Epithelial cell of proximal tubule (primary cell): Measurements from ENCODE around the gene SOX12. TPM values are rescaled to one million over a fixed set of nuclear protein-coding genes. Genes with fewer than 3 reads are reported as not detected.
A peak's percentile ranks its signal among the peaks of the same experiment; 100 is the strongest.

ENCODE experiments used
- DNase-seq: peaks from one replicate; pipeline ENCODE4 v3.0.0-alpha.2; 2011; ENCODE audit warnings: low read depth
- H3K4me3 ChIP-seq: 2 replicates; pipeline ENCODE4 v1.5.1; 2011; ENCODE audit warnings: low read depth, mild to moderate bottlenecking, low read length
- total RNA-seq: library from RNA; depleted of rRNA; stranded (reverse); fragments of >200 nt; gene quantifications from 2 replicates; pipeline ENCODE4 v1.2.3, GENCODE V29; 2015
- TF ChIP-seq, protein P1 (sequence below): conservative IDR thresholded peaks from 2 replicates; pipeline ENCODE4 v1.5.1; 2012; ENCODE audit warnings: low read depth, mild to moderate bottlenecking, low read length

SOX12 gene
- total RNA-seq, 1 donor from 2014 or later, result 10.1 TPM

DNA sequence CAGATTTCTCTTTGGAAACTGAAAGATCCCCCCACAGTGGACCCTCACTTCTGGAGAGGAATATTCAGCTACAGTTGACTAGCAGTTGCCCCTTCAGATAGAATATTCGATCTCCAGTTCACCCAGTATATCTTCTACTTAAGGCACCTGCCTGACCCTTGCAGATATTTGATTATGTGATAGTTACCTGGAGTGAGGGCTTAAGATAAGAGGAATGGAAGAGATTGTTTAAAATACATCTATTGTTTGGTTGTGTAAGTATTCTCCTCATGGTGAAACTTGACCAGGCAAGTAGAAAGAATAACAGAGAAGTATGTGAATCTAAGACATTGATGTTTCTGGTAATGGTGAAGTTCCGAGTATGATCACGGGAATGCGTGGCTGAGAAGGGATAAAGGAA, 29.5 kb upstream of the SOX12 start:
- TF ChIP-seq, protein P1, sequence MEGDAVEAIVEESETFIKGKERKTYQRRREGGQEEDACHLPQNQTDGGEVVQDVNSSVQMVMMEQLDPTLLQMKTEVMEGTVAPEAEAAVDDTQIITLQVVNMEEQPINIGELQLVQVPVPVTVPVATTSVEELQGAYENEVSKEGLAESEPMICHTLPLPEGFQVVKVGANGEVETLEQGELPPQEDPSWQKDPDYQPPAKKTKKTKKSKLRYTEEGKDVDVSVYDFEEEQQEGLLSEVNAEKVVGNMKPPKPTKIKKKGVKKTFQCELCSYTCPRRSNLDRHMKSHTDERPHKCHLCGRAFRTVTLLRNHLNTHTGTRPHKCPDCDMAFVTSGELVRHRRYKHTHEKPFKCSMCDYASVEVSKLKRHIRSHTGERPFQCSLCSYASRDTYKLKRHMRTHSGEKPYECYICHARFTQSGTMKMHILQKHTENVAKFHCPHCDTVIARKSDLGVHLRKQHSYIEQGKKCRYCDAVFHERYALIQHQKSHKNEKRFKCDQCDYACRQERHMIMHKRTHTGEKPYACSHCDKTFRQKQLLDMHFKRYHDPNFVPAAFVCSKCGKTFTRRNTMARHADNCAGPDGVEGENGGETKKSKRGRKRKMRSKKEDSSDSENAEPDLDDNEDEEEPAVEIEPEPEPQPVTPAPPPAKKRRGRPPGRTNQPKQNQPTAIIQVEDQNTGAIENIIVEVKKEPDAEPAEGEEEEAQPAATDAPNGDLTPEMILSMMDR, result no peak
- no peak for DNase-seq
- H3K4me3 ChIP-seq, result no peak overlapping the region

DNA sequence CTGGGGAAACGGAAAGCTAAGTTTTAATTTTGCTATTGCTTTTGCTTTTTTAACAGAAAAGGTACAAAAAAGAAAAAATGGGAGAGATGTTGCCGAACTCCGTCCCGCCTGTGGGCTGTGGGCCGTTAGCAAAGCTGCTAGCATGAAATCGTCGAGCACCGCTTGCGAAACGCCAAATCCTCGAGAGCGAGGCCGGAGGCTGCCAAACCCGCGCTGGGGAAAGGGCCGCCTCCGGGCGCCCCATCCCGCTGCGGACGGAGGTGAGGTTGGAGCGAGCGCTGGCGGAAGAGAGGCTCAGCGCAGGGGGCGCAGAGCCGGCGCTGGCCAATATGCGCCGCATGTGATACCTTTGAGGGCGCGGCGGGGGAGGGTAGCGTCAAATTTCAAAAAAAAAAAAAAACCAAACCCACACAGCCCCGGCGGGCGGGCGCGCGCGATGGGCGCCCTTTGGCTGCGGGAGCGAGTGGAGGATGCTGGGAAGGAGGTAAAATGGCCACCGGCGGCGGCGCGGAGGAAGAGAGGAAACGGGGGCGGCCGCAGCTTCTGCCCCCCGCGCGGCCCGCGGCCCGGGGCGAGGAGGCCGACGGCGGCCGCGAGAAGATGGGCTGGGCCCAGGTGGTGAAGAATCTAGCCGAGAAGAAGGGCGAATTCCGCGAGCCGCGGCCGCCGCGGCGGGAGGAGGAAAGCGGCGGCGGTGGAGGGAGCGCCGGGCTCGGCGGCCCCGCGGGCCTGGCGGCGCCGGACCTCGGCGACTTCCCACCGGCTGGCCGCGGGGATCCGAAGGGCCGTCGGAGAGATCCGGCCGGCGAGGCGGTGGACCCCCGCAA, 28.0 kb upstream of the SOX12 start, which contains the start of gene ZCCHC3:
Gene ZCCHC3 (plus strand): TSS at position 473 of the 827 bp plus-strand sequence. CDS start 17 bp downstream, at position 490.
- TF ChIP-seq, protein P1, result peak; percentile 11
- peak within 1 kb of the TSS; percentile 92 for H3K4me3 ChIP-seq
- no peak for DNase-seq

DNA sequence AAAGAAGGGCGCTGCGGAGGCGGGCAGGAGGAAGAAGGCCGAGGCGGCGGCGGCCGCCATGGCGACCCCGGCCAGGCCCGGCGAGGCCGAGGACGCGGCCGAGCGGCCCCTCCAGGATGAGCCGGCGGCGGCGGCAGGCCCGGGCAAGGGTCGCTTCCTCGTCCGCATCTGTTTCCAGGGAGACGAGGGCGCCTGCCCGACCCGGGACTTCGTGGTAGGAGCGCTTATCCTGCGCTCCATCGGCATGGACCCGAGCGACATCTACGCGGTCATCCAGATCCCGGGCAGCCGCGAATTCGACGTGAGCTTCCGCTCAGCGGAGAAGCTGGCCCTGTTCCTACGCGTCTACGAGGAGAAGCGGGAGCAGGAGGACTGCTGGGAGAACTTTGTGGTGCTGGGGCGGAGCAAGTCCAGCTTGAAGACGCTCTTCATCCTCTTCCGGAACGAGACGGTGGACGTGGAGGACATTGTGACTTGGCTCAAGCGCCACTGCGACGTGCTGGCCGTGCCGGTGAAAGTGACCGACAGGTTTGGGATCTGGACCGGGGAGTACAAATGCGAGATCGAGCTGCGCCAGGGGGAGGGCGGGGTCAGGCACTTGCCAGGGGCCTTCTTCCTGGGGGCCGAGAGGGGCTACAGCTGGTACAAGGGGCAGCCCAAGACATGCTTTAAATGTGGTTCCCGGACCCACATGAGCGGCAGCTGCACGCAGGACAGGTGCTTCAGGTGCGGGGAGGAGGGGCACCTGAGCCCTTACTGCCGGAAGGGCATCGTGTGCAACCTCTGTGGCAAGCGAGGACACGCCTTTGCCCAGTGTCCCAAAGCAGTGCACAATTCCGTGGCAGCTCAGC, 27.2 kb upstream of the SOX12 start:
- TF ChIP-seq, protein P1, result no peak
- DNase-seq, result no peak

DNA sequence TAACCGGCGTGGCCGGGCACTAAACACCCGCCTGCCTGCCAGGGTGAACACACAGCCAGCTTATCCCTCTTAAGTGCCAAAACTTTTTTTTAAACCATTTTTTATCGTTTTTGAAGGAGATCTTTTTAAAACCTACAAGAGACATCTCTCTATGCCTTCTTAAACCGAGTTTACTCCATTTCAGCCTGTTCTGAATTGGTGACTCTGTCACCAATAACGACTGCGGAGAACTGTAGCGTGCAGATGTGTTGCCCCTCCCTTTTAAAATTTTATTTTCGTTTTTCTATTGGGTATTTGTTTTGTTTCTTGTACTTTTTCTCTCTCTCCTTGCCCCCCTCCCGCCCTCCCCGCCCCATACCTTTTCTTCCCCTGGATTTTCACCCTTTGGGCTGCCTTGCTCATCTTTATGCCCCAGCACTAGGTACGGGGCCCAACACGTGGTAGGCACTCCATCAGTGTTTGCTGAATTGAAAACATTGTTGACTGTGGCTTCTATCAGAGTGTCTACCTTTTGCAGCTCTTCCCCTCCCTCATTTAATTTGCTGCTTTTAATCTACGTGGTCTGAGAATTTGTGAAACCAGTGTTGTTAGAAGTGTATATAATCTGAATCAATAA, 26.5 kb upstream of the SOX12 start:
- H3K4me3 ChIP-seq, result peak overlapping the region; percentile 92
- no peak for DNase-seq
- TF ChIP-seq, protein P1, result no peak

More for the DNA sequence above, 27.2 kb upstream of the SOX12 start:
- peak overlapping the region; percentile 92 for H3K4me3 ChIP-seq

DNA sequence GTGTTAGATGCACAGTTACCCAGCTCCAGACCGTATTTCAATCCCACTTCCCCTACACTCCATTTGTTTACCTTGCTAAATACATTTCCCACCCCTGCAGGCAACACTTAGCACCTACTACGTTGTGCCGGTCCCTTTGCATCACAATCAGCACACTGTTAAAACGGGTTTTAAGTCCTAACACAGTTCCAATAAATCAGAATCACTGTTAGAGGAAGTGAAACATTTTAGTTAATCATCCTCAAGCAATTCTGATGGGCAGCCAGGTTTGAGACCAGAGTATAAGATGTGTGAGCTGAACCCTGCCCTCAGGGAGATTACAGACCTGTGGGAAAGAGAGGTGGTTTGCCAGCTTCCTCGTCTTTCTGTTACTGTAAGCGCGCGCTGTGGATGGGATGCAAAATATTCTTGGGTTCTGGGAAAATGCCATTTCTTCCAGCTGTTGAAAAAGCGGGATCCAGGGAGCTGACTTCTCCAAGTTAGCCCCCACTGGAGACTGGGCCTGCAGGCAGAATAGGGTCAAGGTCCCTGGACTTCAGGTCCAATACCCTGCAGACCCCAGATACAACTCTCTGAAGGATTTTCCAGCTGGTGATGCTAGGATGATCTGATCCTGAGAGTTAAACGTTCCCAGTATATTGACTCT, 24.9 kb upstream of the SOX12 start:
- TF ChIP-seq, protein P1, result no peak
- DNase-seq, result no peak
- H3K4me3 ChIP-seq, result no peak overlapping the region
